ENCODE results near the gene SLC15A4. TPM values are rescaled to one million over a fixed set of nuclear protein-coding genes. Genes with fewer than 3 reads are reported as not detected.

Gene SLC15A4
- total and polyA plus RNA-seq, 9 of the 15 experiments (the other 6 are each of a cell fraction or from before 2014, with no cell fraction given): 5.5 to 20.8 (median 10.1) TPM

- FAIRE-seq (no peak), ATAC-seq (no peak), DNase-seq (ENCODE audit: extremely low read depth in 1 of 4, low spot score in 3 of 4) (no peak)
- 87% methylated on average over 9 of the region's 15 CpGs for WGBS (ENCODE audit: insufficient coverage, low coverage, missing lambda C conversion rate)
- H4K20me1 ChIP-seq (replicated peaks; ENCODE audit: control insufficient read depth, insufficient read depth, low read length): no peaks in the 10 kb centered on the region
- no peaks in the 10 kb centered on the region for H3K9me3 ChIP-seq (replicated peaks; ENCODE audit: control insufficient read depth, insufficient read depth, low read depth, low read length)
- H3K36me3 ChIP-seq (ENCODE audit: control insufficient read depth, insufficient read depth, low read length): peaks cover 28% of the 10 kb centered on the region; the same call in 2 of the 3 replicates
- no TSS peak for BruUV-seq (replicated peaks)
- H3K9me1 ChIP-seq (ENCODE audit: control insufficient read depth, insufficient read depth, low read length): no peaks in the 10 kb centered on the region
- H3K79me2 ChIP-seq (ENCODE audit: control insufficient read depth, insufficient read depth, low read length): no peaks in the 10 kb centered on the region
- no peak overlapping the region for H2AFZ ChIP-seq (ENCODE audit: low read depth, low read length)
- intact Hi-C loops (cut with micrococcal nuclease): no loop called here
- H3K9ac ChIP-seq (ENCODE audit: insufficient read depth in 1 of 2, low read depth in 2 of 2, low read length in 2 of 2): no peak overlapping the region
- H3K4me3 ChIP-seq: no peak overlapping the region
- ChIA-PET CTCF (ENCODE audit: low intra/inter-chr PET ratio) (no interaction called here), POLR2A (no interaction called here)
- no peak for TF ChIP-seq ZBTB1 (CRISPR knock-in tag; IDR thresholded peaks at IDR 0.05; ENCODE audit: borderline replicate concordance, low read depth)
- no peaks in the 10 kb centered on the region for H3K4me1 ChIP-seq (replicated peaks in 1 of 2; ENCODE audit: control insufficient read depth in 2 of 2, insufficient read depth in 2 of 2, low read length in 2 of 2)
- no peak overlapping the region for H3K4me2 ChIP-seq (ENCODE audit: insufficient read depth, low read length)
- in situ Hi-C loops (cut with MboI): loop anchor here (25.0 kb wide), 1 partner anchor 1121 kb away; the partner anchor contains the start of gene TMEM132D
- H3K27ac ChIP-seq (ENCODE audit: extremely low read depth, low read depth, low read length): no peak overlapping the region
- H3K27me3 ChIP-seq (ENCODE audit: control insufficient read depth in 2 of 2, insufficient read depth in 2 of 2, low read length in 2 of 2): peaks cover 7 to 17% of the 10 kb centered on the region in 2 experiments; a peak in 3 of 5 replicates
Observed at GRCh38 chr12:128790653-128791373, 32.9 kb downstream of the SLC15A4 start.

- DNase-seq (ENCODE audit: extremely low read depth in 1 of 4, low spot score in 3 of 4) (no peak), ATAC-seq (no peak), FAIRE-seq (no peak)
- CTCF ChIA-PET (ENCODE audit: low intra/inter-chr PET ratio): no interaction called here
- Histone ChIP-seq H3K9me1 (ENCODE audit: control insufficient read depth, insufficient read depth, low read length) (no peaks in the 10 kb centered on the region), H2AFZ (ENCODE audit: low read depth, low read length) (no peak overlapping the region), H3K36me3 (ENCODE audit: control insufficient read depth, insufficient read depth, low read length) (peaks cover 22% of the 10 kb centered on the region; the same call in 2 of the 3 replicates), H4K20me1 (replicated peaks; ENCODE audit: control insufficient read depth, insufficient read depth, low read length) (peaks cover 5% of the 10 kb centered on the region; the same call in 1 of the 2 replicates), H3K4me1 (replicated peaks in 1 of 2; ENCODE audit: control insufficient read depth in 2 of 2, insufficient read depth in 2 of 2, low read length in 2 of 2) (no peaks in the 10 kb centered on the region), H3K4me2 (ENCODE audit: insufficient read depth, low read length) (no peak overlapping the region), H3K27ac (ENCODE audit: extremely low read depth, low read depth, low read length) (no peak overlapping the region), H3K9me3 (replicated peaks; ENCODE audit: control insufficient read depth, insufficient read depth, low read depth, low read length) (no peaks in the 10 kb centered on the region), H3K9ac (ENCODE audit: insufficient read depth in 1 of 2, low read depth in 2 of 2, low read length in 2 of 2) (no peak overlapping the region), H3K4me3 (no peak overlapping the region), H3K27me3 (ENCODE audit: control insufficient read depth in 2 of 2, insufficient read depth in 2 of 2, low read length in 2 of 2) (peaks cover 8 to 22% of the 10 kb centered on the region in 2 experiments; a peak in 3 of 5 replicates), H3K79me2 (ENCODE audit: control insufficient read depth, insufficient read depth, low read length) (no peaks in the 10 kb centered on the region)
- intact Hi-C loops (cut with micrococcal nuclease): no loop called here
- no TSS peak for BruUV-seq (replicated peaks)
- in situ Hi-C loops (cut with MboI): loop anchor here (25.0 kb wide), 1 partner anchor 1122 kb away; the partner anchor contains the start of gene TMEM132D
- POLR2A ChIA-PET: interaction anchor here (0.7 kb wide), 1 partner anchor 8 kb away, joined by 3 read pairs; no protein-coding TSS in a partner anchor
- WGBS (ENCODE audit: insufficient coverage, low coverage, missing lambda C conversion rate): 47% methylated on average over 10 of the region's 11 CpGs
- TF ChIP-seq ZNF586 (CRISPR knock-in tag; conservative IDR thresholded peaks at IDR 0.05) (no peak), BHLHE40 (IDR thresholded peaks at IDR 0.05; ENCODE audit: low read length) (no peak), CBX5 (IDR thresholded peaks at IDR 0.05; ENCODE audit: borderline replicate concordance, low read depth) (no peak), MLX (CRISPR knock-in tag; conservative IDR thresholded peaks at IDR 0.05) (no peak), GABPB2 (CRISPR knock-in tag; conservative IDR thresholded peaks at IDR 0.05) (no peak), EGR1 (conservative IDR thresholded peaks at IDR 0.05) (no peak), JUNB (CRISPR knock-in tag; conservative IDR thresholded peaks at IDR 0.05) (no peak), LEF1 (IDR thresholded peaks at IDR 0.05) (no peak)
- TF ChIP-seq, protein P1, sequence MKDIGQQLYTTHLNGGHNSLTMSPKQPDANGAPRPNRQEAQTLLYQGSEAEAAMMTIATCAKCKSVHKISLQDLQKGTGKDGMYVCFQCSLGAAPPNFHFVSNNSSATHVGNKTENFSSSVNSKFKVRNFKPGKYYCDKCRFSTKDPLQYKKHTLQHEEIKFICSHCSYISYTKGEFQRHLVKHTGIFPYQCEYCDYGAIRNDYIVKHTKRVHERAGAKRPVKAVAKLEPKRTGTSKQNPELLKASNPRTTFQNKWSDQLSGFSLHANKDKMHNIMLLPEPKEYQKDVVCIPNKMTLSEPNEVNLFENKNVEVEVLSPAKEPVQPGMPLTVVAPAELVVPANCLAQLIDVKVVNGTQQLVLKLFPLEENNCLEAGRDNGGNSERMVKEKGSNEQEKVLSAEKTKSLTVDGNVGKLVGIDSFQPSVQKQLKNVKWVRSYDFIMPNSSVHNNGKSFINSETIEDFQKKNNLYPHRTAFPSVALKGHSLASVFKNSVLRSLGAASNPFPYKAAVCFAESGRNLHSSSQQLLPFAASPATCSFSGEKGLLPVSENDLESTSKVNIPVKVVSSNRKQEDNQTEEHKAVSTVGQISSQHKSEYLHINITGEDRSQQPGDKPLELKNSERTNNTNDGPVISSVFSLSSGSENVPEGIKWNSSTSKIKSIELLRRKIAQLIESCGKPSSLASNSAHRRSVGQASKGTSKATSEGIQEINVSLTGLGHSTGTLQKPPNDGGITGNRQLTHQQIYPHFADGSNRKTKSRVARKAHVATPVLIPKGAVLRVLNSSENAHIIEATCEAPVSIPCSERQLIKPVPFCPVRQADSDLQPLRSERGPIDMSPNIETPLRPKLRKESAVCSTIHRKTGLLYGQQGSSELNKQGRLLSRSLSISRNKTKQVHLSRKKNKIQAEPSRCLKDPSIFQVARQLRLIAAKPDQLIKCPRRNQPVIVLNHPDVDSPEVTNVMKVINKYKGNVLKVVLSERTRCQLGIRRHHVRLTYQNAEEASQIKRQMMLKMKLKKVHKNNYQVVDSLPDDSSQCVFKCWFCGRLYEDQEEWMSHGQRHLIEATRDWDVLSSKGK (CRISPR knock-in tag; IDR thresholded peaks at IDR 0.05): no peak
- TF ChIP-seq, protein P2, sequence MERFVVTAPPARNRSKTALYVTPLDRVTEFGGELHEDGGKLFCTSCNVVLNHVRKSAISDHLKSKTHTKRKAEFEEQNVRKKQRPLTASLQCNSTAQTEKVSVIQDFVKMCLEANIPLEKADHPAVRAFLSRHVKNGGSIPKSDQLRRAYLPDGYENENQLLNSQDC (CRISPR knock-in tag; IDR thresholded peaks at IDR 0.05): no peak
Observed at GRCh38 chr12:128790221-128790620, 33.5 kb downstream of the SLC15A4 start.
